Measurements from ENCODE around the gene MYL12B. TPM values are rescaled to one million over a fixed set of nuclear protein-coding genes. Genes with fewer than 3 reads are reported as not detected.
A peak's percentile ranks its signal among the peaks of the same experiment; 100 is the strongest.

Gene MYL12B
- total and polyA plus RNA-seq, 2 of the 8 experiments (the other 6 are each of a cell fraction or from before 2014, with no cell fraction given): 174 to 188 TPM

- Histone ChIP-seq H3K56ac (replicated peaks; ENCODE audit: insufficient read length, low read depth, low read length) (no peak overlapping the region), H4K8ac (ENCODE audit: extremely low read depth, insufficient read depth, low read length) (no peak overlapping the region), H2BK20ac (ENCODE audit: low read length) (no peak overlapping the region), H4K20me1 (replicated peaks in 1 of 2; ENCODE audit: control insufficient read depth in 1 of 2, insufficient read depth in 2 of 2, low read length in 2 of 2) (peaks cover 6 to 29% of the 10 kb centered on the region in 2 experiments), H2AFZ (ENCODE audit: low read length) (no peak overlapping the region), H3K27ac (ENCODE audit: low read depth, low read length) (no peak overlapping the region), H2AK5ac (ENCODE audit: low read depth, low read length) (no peak overlapping the region), H3K79me1 (ENCODE audit: low read depth, low read length) (peaks cover 8% of the 10 kb centered on the region), H3K18ac (ENCODE audit: extremely low read depth, low read length) (no peak overlapping the region), H2BK12ac (ENCODE audit: low read depth, low read length) (no peak overlapping the region), H2BK120ac (replicated peaks; ENCODE audit: low read depth, low read length) (no peak overlapping the region), H3K4me2 (ENCODE audit: insufficient read depth in 1 of 2, low read depth in 2 of 2, low read length in 2 of 2) (peak overlapping the region in 1 of 2 experiments; percentile 94; a peak in 1 of 4 replicates), H3K79me2 (ENCODE audit: control insufficient read depth in 1 of 2, insufficient read depth in 2 of 2, low read length in 2 of 2) (peaks cover 42 to 71% of the 10 kb centered on the region in 2 experiments), H3K23me2 (ENCODE audit: low read depth, low read length) (peaks cover 7% of the 10 kb centered on the region), H2BK15ac (ENCODE audit: low read length) (no peak overlapping the region; the same call in 1 of the 2 replicates), H3K9ac (replicated peaks in 1 of 4; ENCODE audit: extremely low read depth in 1 of 4, low read depth in 3 of 4, low read length in 3 of 4) (no peak overlapping the region), H3K23ac (ENCODE audit: insufficient read length) (no peak overlapping the region), H4K91ac (replicated peaks; ENCODE audit: insufficient read length, low read length) (no peak overlapping the region), H3K4me3 (ENCODE audit: extremely low read depth in 1 of 4, insufficient read depth in 2 of 4, low read depth in 3 of 4, low read length in 4 of 4) (no peak overlapping the region), H3K36me3 (ENCODE audit: control insufficient read depth in 2 of 4, insufficient read depth in 4 of 4, low read length in 3 of 4) (no peaks in the 10 kb centered on the region), H3K27me3 (replicated peaks in 1 of 4; ENCODE audit: control insufficient read depth in 3 of 4, extremely low read depth in 1 of 4, insufficient read depth in 3 of 4, low read length in 3 of 4) (no peaks in the 10 kb centered on the region), H3K14ac (ENCODE audit: insufficient read length) (no peak overlapping the region), H4K5ac (ENCODE audit: insufficient read length, low read depth, low read length) (no peak overlapping the region), H3K9me3 (ENCODE audit: insufficient read depth in 2 of 2, low read depth in 1 of 2, low read length in 1 of 2) (no peaks in the 10 kb centered on the region), H2BK5ac (ENCODE audit: low read depth, low read length) (no peak overlapping the region), H3K4me1 (replicated peaks in 1 of 4; ENCODE audit: control insufficient read depth in 3 of 4, insufficient read depth in 4 of 4, low read length in 3 of 4) (peaks cover 0 to 6% (median 2%) of the 10 kb centered on the region in 4 experiments; a peak in 5 of 7 replicates), H3K4ac (replicated peaks; ENCODE audit: insufficient read length, low read depth, low read length) (no peak overlapping the region)
- ChIA-PET CTCF (ENCODE audit: partially characterized antibody) (interaction anchor here (1.1 to 2.0 kb wide), 3 partner anchors 11 to 190 kb away, joined by 3 to 4 read pairs (median 3); no protein-coding TSS in a partner anchor), POLR2A (ENCODE audit: partially characterized antibody) (interaction anchor here (0.9 to 4.3 kb wide), 5 partner anchors 8 to 339 kb away, joined by 3 to 26 read pairs (median 5); partner anchors contain the start of gene MYL12A)
- no peak for FAIRE-seq
- TF ChIP-seq GABPA (IDR thresholded peaks at IDR 0.05; ENCODE audit: borderline replicate concordance, insufficient read depth, low read length) (no peak), EP300 (IDR thresholded peaks at IDR 0.05; ENCODE audit: borderline replicate concordance in 1 of 2, low read depth in 2 of 2, low read length in 2 of 2) (no peak), POU5F1 (IDR thresholded peaks at IDR 0.05; ENCODE audit: low read depth, low read length) (no peak), BCL11A (IDR thresholded peaks at IDR 0.05; ENCODE audit: low read depth in 2 of 2, low read length in 2 of 2) (no peak), CEBPB (IDR thresholded peaks at IDR 0.05; ENCODE audit: low read depth, low read length) (no peak), YY1 (IDR thresholded peaks at IDR 0.05; ENCODE audit: low read depth, low read length) (no peak)
- 92% methylated on average over 2 of the region's 2 CpGs; no CpG with 5 or more reads in 1 of the 2 experiments for WGBS, 2 experiments (ENCODE audit: extremely low coverage in 1 of 2, insufficient coverage in 1 of 2, insufficient read length in 1 of 2, insufficient replicate concordance in 2 of 2, low coverage in 1 of 2, low lambda C conversion rate in 2 of 2, missing lambda C conversion rate in 1 of 2)
- no peak for DNase-seq (ENCODE audit: low read depth in 1 of 2, low spot score in 2 of 2)
Observed at GRCh38 chr18:3264362-3264761, 2.4 kb downstream of the MYL12B start.

Data from H1 (cell line).